NCI-H1092 treated with DMSO at 0.1 percent for 48 hours (cell line): ENCODE results near the gene SPACA1.

Experiments
- DNase-seq: peaks from one replicate; lab custom pipeline; 2025; lab: John Stamatoyannopoulos, UW

Gene SPACA1

DNA sequence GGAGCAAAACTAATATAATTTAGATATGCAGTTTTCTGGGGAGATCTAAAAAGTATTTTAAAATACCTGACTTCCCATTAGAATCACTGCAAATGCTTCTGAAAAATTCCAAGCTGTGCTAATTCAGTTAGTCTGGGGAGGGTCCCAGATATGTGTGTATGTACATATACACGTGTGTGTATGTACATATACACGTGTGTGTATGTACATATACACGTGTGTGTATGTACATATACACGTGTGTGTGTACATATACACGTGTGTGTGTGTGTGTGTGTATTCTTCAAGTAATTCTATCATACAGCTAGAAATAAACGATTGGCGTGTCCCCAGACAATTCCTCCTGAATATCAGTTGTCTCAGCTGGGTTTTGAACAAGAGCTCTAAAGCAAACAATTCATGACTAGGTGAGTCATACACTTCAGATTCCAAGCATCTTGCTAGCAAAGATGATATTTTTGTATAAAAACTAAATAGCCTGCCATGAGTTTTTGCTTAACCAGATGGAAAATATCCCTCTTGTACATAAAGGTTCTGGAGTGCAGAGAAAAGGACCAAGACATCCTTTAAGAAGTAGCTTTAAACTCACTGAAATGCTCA is 58.2 kb downstream of the SPACA1 start:
- DNase-seq: no peak

GRCh38 chr6:88107241-88107640 is 59.6 kb downstream of the SPACA1 start:
- DNase-seq: no peak

- no peak for DNase-seq
Observed at GRCh38 chr6:88111991-88112390, 64.3 kb downstream of the SPACA1 start.

- no peak for DNase-seq
Observed at GRCh38 chr6:88114838-88115237, 67.2 kb downstream of the SPACA1 start.

DNA sequence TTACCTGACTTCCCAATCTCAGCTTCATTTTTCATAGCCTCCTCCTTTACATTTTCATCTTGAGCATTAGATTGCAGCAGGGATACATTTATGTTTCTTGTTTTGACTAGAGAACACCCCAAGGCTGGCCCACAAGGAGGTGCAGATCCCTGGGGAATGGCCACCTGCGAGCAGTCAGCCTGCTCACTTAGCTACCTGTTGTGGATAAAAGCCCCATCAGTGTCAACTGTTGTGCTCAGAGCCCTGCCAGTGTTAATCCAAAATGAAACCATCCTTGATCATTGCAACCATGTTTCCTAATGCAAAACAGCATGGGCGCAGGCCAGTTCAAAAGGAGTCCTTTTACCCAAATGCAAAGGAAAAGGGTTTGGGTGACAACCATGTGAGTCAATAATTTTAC is 67.7 kb downstream of the SPACA1 start:
- DNase-seq: no peak

DNA sequence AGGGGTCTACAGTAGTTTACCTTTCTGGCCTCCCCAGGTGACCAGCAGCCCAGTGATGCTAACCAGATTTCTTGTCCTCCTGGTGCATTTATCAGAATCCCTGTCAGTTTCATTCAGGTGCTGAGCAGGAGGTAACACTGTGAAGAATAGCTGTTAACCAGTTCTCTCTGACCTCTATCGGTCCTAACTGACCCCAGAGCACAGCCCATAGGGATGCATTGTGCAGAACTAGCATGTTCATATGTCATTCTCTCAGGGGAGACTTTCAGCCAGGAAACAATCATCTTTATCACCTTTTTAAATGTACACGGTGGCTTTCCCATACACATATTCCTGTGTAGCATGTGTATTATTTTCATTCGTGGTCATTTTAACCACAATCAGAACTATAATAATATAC is 68.6 kb downstream of the SPACA1 start:
- no peak for DNase-seq
